ENCODE data around the gene CYB5A.
"Not testable (repeated sequence)": the region's sequence is repeated elsewhere in the genome, so short reads cannot be mapped to it uniquely, and the experiment has no call there.

CYB5A gene

DNA sequence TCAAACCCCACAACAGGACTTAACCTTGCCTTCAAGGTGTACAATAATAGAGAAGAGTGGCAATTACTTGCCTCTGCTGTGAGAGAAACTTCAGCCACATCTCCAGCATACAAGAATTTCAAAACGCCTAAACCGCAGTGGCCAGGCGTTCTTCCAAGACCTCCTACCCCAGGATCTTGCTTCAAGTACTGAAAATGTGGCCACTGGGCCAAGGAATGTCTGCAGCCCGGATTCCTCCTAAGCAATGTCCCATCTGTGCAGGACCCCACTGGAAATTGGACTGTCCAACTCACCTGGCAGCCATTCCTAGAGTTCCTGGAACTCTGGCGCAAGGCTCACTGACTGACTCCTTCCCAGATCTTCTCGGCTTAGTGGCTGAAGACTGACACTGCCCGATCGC, 2.8 kb upstream of the CYB5A start:
- DNase-seq (ENCODE audit: low spot score) = no peak
- TF ChIP-seq, protein P1, sequence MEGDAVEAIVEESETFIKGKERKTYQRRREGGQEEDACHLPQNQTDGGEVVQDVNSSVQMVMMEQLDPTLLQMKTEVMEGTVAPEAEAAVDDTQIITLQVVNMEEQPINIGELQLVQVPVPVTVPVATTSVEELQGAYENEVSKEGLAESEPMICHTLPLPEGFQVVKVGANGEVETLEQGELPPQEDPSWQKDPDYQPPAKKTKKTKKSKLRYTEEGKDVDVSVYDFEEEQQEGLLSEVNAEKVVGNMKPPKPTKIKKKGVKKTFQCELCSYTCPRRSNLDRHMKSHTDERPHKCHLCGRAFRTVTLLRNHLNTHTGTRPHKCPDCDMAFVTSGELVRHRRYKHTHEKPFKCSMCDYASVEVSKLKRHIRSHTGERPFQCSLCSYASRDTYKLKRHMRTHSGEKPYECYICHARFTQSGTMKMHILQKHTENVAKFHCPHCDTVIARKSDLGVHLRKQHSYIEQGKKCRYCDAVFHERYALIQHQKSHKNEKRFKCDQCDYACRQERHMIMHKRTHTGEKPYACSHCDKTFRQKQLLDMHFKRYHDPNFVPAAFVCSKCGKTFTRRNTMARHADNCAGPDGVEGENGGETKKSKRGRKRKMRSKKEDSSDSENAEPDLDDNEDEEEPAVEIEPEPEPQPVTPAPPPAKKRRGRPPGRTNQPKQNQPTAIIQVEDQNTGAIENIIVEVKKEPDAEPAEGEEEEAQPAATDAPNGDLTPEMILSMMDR (IDR thresholded peaks at IDR 0.05) = no peak
- H3K27ac ChIP-seq = no peak overlapping the region
- no peak overlapping the region for H3K4me3 ChIP-seq

DNA sequence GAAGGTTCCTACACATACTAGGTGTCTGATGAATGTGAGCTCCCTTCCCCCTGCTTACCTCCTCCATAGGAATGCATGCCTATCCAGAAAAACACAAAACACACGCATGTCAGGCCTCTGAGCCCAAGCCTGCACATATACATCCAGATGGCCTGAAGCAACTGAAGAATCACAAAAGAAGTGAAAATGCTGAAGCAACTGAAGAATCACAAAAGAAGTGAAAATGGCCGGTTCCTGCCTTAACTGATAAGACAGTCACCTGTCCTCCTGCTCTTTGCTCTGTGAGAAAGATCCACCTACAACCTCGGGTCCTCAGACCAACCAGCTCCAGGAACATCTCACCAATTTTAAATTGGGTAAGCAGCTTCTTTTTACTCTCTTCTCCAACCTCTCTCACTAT, 1.2 kb upstream of the CYB5A start:
- H3K4me3 ChIP-seq; DNase-seq (ENCODE audit: low spot score); H3K27ac ChIP-seq: not testable (repeated sequence)

DNA sequence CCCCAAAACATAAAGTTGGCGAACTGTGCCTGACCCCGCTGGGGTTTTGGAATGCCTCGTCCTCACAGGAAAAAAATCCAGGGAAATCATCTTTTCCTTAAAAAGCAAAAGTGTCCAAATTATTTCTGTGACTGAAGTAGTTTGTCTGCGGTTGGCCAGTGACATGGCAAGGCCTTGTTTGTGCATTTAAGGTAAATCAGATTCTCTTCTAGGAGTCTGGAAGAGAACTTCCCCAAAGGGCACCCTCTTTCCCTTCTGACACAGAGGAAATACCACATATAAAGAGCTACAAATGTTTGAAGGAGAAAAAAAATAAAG, 737 bp upstream of the CYB5A start:
- Histone ChIP-seq H3K27ac (peak overlapping the region; percentile 62 to 72), H3K4me3 (peak overlapping the region; percentile 94)
- no peak for DNase-seq (ENCODE audit: low spot score)
- TF ChIP-seq, protein P1 (IDR thresholded peaks at IDR 0.05) = no peak

DNA sequence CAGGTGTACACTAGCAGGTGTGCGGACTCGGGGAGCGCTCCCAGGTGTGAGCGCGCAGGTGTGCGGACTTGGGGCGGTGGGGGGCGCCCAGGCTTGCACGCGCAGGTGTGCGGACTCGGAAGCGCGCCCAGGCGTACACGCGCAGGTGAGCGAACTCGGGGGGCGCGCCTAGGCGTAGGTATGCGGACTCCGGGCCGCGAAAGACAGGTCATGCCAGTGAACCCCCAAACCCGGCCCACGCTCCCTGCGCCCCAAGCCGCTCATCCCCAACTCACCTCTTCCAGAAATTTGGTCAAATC, 342 bp downstream of the CYB5A start:
- Histone ChIP-seq H3K4me3 (peak overlapping the region; percentile 94), H3K27ac (peak overlapping the region; percentile 62 to 72)
- no peak for DNase-seq (ENCODE audit: low spot score)
- TF ChIP-seq, protein P1 (IDR thresholded peaks at IDR 0.05) = no peak

DNA sequence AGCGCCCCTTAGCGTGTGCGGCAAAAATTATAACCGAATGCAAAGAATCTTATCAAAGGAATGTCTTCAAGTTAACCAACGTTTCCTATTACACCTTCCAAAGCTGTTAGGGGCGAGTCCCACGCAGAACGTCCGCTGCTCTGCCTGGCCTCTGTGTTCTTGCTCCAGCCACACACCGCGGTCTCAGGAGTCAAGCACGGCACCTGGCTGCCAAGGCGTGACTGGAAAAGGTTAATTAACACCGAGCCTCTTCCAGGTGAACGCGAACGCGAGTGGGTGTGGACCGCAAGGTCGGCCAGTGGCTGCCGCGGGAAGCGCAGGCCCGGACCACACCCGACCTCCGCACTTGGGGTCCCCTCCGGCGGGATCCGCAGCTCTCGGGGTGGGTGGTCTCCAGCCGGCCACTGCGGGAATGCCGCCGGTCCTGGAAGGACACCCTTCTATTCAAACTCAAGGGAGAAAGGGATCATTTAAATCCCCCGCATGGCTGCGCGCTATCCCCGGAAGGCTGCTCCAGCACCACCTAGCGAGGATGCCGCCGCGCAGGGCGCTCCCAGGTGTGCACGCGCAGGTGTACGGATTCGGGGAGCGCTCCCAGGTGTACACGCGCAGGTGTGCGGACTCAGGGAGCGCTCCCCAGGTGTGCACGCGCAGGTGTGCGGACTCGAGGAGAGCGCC, 830 bp downstream of the CYB5A start:
- Histone ChIP-seq H3K4me3 (peak overlapping the region; percentile 94), H3K27ac (peak overlapping the region in 1 of 2 donors; percentile 72)
- TF ChIP-seq, protein P1 (IDR thresholded peaks at IDR 0.05) = no peak
- DNase-seq (ENCODE audit: low spot score) = peak; percentile 73

DNA sequence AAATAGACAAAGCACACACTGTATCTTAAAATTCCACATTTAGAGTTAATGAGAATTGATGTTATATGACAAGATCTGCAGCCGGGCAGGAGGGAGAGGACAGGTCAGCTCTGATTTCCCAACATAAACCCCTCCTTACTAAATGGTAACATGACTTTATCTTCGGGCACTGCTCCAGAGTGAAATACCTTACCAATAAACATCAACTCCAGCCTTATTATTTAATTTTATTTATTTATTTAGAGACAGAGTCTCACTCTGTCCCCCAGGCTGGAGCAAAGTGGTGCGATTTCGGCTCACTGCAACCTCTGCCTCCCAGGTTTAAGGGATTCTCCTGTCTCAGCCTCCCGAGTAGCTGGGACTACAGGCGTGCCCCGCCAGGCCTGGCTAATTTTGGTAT, 1.7 kb downstream of the CYB5A start:
- DNase-seq (ENCODE audit: low spot score) = no peak
- H3K4me3 ChIP-seq = no peak overlapping the region
- TF ChIP-seq, protein P1 (IDR thresholded peaks at IDR 0.05) = no peak

DNA sequence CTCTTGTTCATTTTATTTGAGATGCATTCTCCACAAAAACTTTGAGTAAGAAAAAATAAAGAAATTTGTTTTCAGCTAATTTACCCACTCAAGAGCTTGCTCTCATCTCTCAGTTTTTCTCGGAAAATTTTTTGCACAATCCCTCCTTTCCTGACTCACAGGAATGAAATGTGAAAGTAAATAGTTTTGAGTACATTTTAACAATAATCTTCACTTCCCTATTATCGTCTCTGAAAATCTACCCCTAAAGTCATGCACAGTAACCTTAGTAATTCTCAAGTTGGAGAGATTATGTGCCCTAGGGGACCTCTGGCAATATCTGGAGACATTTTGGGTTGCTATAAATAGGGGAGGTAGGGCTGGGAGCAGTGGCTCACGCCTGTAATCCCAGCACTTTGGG, 2.6 kb downstream of the CYB5A start:
- Histone ChIP-seq H3K27ac (peak overlapping the region; percentile 6 to 73), H3K4me3 (no peak overlapping the region)
- no peak for DNase-seq (ENCODE audit: low spot score)
- TF ChIP-seq, protein P1 (IDR thresholded peaks at IDR 0.05) = no peak

More for the DNA sequence above, 1.7 kb downstream of the CYB5A start:
- no peak overlapping the region for H3K27ac ChIP-seq

DNA sequence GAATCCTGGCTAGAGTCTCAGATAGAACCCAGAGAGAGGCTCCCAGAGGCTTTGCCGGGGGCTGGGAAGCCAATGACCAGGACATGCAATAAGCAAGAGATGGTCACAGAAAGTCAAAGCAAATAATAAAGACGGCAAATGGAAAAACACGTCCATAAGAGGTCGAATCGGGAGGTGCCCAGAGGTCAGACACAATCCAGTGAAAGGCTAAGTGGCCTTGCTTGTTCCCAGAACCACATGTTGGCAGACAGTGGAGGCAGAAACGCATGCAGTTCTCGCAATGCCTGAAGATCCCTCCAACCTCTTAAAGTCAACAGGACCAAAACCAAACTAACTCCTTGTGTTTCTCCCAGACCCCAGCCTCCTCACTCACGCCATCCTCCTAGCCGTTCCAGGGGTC, 3.0 kb downstream of the CYB5A start:
- DNase-seq (ENCODE audit: low spot score) = no peak
- TF ChIP-seq, protein P1 (IDR thresholded peaks at IDR 0.05) = no peak
- Histone ChIP-seq H3K4me3 (peak overlapping the region; percentile 22), H3K27ac (peak overlapping the region; percentile 6 to 73)

All from coronary artery (tissue), 2 donors.